ENCODE results near the gene CD200. TPM values are rescaled to one million over a fixed set of nuclear protein-coding genes. Genes with fewer than 3 reads are reported as not detected.

Gene CD200
- total and polyA plus RNA-seq, 10 of the 15 experiments (the other 5 are each of a cell fraction or from before 2014, with no cell fraction given) = 21.2 to 84.3 (median 33.2) TPM

DNA sequence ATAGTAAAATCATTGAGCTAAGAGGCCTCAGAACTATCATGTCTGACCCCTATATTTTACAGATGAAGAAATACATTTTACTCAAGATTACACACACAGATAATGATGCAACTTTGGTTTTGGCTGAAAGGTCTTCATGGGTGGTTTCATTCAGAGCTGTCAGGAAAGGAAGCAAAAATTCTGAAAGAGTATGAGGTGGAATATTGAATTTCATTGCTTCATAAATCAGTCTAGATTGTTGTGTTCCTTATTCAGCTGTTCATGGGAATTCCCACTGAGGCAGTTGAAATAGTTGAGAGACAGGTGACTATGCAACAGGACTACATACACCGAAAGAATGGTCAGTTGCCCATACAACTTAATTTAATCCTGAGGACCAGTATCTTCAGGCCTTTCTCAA, 39.4 kb downstream of the CD200 start (continued):
- TF ChIP-seq, protein P1, sequence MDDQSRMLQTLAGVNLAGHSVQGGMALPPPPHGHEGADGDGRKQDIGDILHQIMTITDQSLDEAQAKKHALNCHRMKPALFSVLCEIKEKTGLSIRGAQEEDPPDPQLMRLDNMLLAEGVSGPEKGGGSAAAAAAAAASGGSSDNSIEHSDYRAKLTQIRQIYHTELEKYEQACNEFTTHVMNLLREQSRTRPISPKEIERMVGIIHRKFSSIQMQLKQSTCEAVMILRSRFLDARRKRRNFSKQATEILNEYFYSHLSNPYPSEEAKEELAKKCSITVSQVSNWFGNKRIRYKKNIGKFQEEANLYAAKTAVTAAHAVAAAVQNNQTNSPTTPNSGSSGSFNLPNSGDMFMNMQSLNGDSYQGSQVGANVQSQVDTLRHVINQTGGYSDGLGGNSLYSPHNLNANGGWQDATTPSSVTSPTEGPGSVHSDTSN (IDR thresholded peaks at IDR 0.05; ENCODE audit: insufficient replicate concordance, low read depth, low read length) = no peak
- TF ChIP-seq PAX8 (IDR thresholded peaks at IDR 0.05) (no peak), ZNF622 (IDR thresholded peaks at IDR 0.05) (no peak), JUND (IDR thresholded peaks at IDR 0.05; ENCODE audit: low read depth, low read length) (no peak)

DNA sequence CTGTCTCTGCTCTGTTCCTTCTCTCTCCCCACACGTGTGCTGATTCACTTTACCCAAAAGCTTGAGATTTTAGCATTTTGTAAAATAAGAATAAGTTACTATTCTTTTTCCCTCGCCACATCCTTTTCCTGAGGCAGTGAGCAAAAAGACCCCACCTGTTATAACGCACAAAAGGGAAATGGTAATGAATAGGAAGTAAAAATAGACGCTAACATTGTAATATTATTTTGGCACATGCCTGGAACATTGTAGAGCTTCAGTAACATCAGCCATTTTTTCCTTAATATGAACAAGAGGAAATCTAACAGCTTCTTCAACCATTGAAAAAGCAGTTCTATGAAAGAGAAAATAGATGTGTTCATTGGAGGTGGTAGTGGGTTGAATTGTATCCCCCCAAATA, 40.5 kb downstream of the CD200 start:
- RAD21 ChIA-PET (ENCODE audit: unreplicated experiment) = no interaction called here
- DNase-seq (ENCODE audit: low read depth, low spot score) (no peak), ATAC-seq (no peak), FAIRE-seq (no peak)
- Histone ChIP-seq H3K9me3 (replicated peaks; ENCODE audit: control insufficient read depth, insufficient read depth, low read length) (no peaks in the 10 kb centered on the region), H3K27me3 (replicated peaks in 1 of 2; ENCODE audit: control insufficient read depth in 2 of 2, insufficient read depth in 2 of 2, low read length in 1 of 2) (no peaks in the 10 kb centered on the region), H2AFZ (ENCODE audit: control insufficient read depth, low read depth, low read length) (no peak overlapping the region), H3K4me1 (ENCODE audit: control insufficient read depth, insufficient read depth, low read length) (no peaks in the 10 kb centered on the region), H3K36me3 (ENCODE audit: control insufficient read depth in 2 of 2, insufficient read depth in 2 of 2, low read length in 1 of 2) (no peaks in the 10 kb centered on the region; a peak in 1 of 4 replicates), H3K9ac (ENCODE audit: control insufficient read depth, insufficient read depth, low read length) (no peak overlapping the region), H3K79me2 (ENCODE audit: control insufficient read depth, insufficient read depth, low read length) (no peaks in the 10 kb centered on the region), H4K20me1 (ENCODE audit: control insufficient read depth, insufficient read depth) (no peaks in the 10 kb centered on the region), H3K4me3 (no peak overlapping the region), H3K27ac (ENCODE audit: control insufficient read depth, insufficient read depth) (no peak overlapping the region), H3K4me2 (ENCODE audit: control insufficient read depth, insufficient read depth) (no peak overlapping the region)
- SMC1A ChIA-PET (ENCODE audit: uncharacterized antibody, unreplicated experiment) = interaction anchor here (0.7 to 1.0 kb wide), 4 partner anchors 15 to 141 kb away, joined by 3 read pairs; no protein-coding TSS in a partner anchor
- intact Hi-C loops (cut with micrococcal nuclease; ENCODE audit: unreplicated experiment) (no loop called here), in situ Hi-C loops (cut with MboI) (no loop called here)
- BruUV-seq (replicated peaks) = no TSS peak
- CTCF ChIA-PET = interaction anchor here (0.5 kb wide), 1 partner anchor 1733 kb away, joined by 4 read pairs; no protein-coding TSS in a partner anchor
- WGBS (ENCODE audit: insufficient coverage, insufficient replicate concordance, low lambda C conversion rate, missing lambda C conversion rate) = 71% methylated on average over 4 of the region's 4 CpGs
- POLR2A ChIA-PET = interaction anchor here (2.9 kb wide), 1 partner anchor 9 kb away, joined by 10 read pairs; no protein-coding TSS in a partner anchor
- TF ChIP-seq, protein P2, sequence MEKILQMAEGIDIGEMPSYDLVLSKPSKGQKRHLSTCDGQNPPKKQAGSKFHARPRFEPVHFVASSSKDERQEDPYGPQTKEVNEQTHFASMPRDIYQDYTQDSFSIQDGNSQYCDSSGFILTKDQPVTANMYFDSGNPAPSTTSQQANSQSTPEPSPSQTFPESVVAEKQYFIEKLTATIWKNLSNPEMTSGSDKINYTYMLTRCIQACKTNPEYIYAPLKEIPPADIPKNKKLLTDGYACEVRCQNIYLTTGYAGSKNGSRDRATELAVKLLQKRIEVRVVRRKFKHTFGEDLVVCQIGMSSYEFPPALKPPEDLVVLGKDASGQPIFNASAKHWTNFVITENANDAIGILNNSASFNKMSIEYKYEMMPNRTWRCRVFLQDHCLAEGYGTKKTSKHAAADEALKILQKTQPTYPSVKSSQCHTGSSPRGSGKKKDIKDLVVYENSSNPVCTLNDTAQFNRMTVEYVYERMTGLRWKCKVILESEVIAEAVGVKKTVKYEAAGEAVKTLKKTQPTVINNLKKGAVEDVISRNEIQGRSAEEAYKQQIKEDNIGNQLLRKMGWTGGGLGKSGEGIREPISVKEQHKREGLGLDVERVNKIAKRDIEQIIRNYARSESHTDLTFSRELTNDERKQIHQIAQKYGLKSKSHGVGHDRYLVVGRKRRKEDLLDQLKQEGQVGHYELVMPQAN (conservative IDR thresholded peaks at IDR 0.05) = no peak
- TF ChIP-seq, protein P3, sequence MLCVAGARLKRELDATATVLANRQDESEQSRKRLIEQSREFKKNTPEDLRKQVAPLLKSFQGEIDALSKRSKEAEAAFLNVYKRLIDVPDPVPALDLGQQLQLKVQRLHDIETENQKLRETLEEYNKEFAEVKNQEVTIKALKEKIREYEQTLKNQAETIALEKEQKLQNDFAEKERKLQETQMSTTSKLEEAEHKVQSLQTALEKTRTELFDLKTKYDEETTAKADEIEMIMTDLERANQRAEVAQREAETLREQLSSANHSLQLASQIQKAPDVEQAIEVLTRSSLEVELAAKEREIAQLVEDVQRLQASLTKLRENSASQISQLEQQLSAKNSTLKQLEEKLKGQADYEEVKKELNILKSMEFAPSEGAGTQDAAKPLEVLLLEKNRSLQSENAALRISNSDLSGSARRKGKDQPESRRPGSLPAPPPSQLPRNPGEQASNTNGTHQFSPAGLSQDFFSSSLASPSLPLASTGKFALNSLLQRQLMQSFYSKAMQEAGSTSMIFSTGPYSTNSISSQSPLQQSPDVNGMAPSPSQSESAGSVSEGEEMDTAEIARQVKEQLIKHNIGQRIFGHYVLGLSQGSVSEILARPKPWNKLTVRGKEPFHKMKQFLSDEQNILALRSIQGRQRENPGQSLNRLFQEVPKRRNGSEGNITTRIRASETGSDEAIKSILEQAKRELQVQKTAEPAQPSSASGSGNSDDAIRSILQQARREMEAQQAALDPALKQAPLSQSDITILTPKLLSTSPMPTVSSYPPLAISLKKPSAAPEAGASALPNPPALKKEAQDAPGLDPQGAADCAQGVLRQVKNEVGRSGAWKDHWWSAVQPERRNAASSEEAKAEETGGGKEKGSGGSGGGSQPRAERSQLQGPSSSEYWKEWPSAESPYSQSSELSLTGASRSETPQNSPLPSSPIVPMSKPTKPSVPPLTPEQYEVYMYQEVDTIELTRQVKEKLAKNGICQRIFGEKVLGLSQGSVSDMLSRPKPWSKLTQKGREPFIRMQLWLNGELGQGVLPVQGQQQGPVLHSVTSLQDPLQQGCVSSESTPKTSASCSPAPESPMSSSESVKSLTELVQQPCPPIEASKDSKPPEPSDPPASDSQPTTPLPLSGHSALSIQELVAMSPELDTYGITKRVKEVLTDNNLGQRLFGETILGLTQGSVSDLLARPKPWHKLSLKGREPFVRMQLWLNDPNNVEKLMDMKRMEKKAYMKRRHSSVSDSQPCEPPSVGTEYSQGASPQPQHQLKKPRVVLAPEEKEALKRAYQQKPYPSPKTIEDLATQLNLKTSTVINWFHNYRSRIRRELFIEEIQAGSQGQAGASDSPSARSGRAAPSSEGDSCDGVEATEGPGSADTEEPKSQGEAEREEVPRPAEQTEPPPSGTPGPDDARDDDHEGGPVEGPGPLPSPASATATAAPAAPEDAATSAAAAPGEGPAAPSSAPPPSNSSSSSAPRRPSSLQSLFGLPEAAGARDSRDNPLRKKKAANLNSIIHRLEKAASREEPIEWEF (IDR thresholded peaks at IDR 0.05; ENCODE audit: insufficient replicate concordance, low read depth, low read length) = no peak
- no peak for TF ChIP-seq NFYB (IDR thresholded peaks at IDR 0.05; ENCODE audit: insufficient read depth, low read depth, low read length)
- TF ChIP-seq ZNF24 (IDR thresholded peaks at IDR 0.05) = no peak
- TF ChIP-seq RB1 (IDR thresholded peaks at IDR 0.05; ENCODE audit: borderline replicate concordance) = no peak
- no peak for TF ChIP-seq ZNF217 (IDR thresholded peaks at IDR 0.05)
- no peak for TF ChIP-seq BHLHE40 (IDR thresholded peaks at IDR 0.05; ENCODE audit: borderline replicate concordance in 1 of 2, low read depth in 2 of 2, low read length in 1 of 2)
- no peak for TF ChIP-seq EP300 (IDR thresholded peaks at IDR 0.05; ENCODE audit: borderline replicate concordance in 1 of 2, control insufficient read depth in 1 of 2, low read depth in 2 of 2, low read length in 2 of 2)
- no peak for TF ChIP-seq BACH1 (IDR thresholded peaks at IDR 0.05; ENCODE audit: borderline replicate concordance)
- TF ChIP-seq CREB1 (IDR thresholded peaks at IDR 0.05; ENCODE audit: low read depth) = no peak

Measured in GM12878 (cell line).